ENCODE measurements around the gene DR1.

The DR1 gene

DNA sequence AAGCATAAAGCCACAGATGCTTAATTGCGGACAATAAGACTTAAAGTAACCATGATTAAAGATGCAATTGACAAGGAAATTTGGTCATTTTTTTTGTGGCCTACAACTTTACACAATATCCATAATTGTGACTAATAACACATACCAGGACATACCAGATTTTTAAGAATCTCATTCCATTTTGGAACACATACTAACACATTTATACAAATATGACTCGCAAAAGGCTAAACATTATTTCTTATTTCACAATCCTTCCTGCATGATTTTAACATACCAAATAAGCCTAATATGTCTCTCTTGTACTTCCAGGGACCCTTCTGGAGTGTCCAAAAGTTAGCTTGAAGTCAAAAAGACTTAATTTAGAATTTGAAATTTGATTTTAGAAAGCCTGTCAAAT is 48.8 kb downstream of the DR1 start:
- H3K4me1 ChIP-seq (ENCODE audit: insufficient read depth, low read length, severe bottlenecking), result no peaks in the 10 kb centered on the region
- no peak overlapping the region for H2AFZ ChIP-seq (ENCODE audit: low read length)
- H4K20me1 ChIP-seq (ENCODE audit: insufficient read depth, low read length), result no peaks in the 10 kb centered on the region
- no peak overlapping the region for H3K4me2 ChIP-seq (ENCODE audit: low read length)
- no peaks in the 10 kb centered on the region for H3F3A ChIP-seq (ENCODE audit: insufficient read depth, low read length)
- no peaks in the 10 kb centered on the region for H3K27me3 ChIP-seq (ENCODE audit: insufficient read depth, low read length)
- H3K36me3 ChIP-seq (ENCODE audit: insufficient read depth, low read length), result no peaks in the 10 kb centered on the region
- no peaks in the 10 kb centered on the region for H3K79me2 ChIP-seq (ENCODE audit: insufficient read depth, low read length)
- no peak overlapping the region for H3K9ac ChIP-seq (ENCODE audit: low read length)
- no peaks in the 10 kb centered on the region for H3K9me3 ChIP-seq (ENCODE audit: low read length)
- no peak overlapping the region for H3K27ac ChIP-seq (ENCODE audit: low read depth, low read length, poor library complexity, severe bottlenecking)
- TF ChIP-seq, protein P1, sequence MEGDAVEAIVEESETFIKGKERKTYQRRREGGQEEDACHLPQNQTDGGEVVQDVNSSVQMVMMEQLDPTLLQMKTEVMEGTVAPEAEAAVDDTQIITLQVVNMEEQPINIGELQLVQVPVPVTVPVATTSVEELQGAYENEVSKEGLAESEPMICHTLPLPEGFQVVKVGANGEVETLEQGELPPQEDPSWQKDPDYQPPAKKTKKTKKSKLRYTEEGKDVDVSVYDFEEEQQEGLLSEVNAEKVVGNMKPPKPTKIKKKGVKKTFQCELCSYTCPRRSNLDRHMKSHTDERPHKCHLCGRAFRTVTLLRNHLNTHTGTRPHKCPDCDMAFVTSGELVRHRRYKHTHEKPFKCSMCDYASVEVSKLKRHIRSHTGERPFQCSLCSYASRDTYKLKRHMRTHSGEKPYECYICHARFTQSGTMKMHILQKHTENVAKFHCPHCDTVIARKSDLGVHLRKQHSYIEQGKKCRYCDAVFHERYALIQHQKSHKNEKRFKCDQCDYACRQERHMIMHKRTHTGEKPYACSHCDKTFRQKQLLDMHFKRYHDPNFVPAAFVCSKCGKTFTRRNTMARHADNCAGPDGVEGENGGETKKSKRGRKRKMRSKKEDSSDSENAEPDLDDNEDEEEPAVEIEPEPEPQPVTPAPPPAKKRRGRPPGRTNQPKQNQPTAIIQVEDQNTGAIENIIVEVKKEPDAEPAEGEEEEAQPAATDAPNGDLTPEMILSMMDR (IDR thresholded peaks at IDR 0.05; ENCODE audit: low read length), result no peak
- TF ChIP-seq EZH2 (IDR thresholded peaks at IDR 0.05; ENCODE audit: borderline replicate concordance, low read length), result no peak
- no peak overlapping the region for H3K4me3 ChIP-seq (ENCODE audit: low read depth, low read length, poor library complexity, severe bottlenecking)
- H3K9me2 ChIP-seq (ENCODE audit: low read depth, low read length), result no peaks in the 10 kb centered on the region

DNA sequence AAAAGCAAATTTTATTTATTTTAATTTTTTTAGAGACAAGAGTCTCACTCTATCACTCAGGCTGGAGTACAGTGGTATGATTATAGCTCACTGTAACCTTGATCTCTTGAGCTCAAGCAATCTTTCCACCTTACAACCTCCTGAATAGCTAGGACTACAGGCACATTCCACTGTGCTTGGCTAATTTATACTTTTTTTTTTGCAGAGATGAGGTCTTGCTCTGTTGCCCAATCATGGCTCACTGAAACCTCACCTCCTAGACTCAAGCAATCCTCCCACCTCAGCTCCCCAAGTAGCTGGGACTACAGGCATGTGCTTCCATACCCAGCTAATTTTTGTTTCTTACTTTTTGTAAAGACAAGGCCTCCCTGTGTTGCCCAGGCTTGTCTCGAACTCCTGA is 49.5 kb downstream of the DR1 start:
- no peak overlapping the region for H3K4me3 ChIP-seq (ENCODE audit: low read depth, low read length, poor library complexity, severe bottlenecking)
- H3K4me1 ChIP-seq (ENCODE audit: insufficient read depth, low read length, severe bottlenecking), result no peaks in the 10 kb centered on the region
- no peak overlapping the region for H3K9ac ChIP-seq (ENCODE audit: low read length)
- no peaks in the 10 kb centered on the region for H3K36me3 ChIP-seq (ENCODE audit: insufficient read depth, low read length)
- H3K9me2 ChIP-seq (ENCODE audit: low read depth, low read length), result no peaks in the 10 kb centered on the region
- no peaks in the 10 kb centered on the region for H3F3A ChIP-seq (ENCODE audit: insufficient read depth, low read length)
- no peaks in the 10 kb centered on the region for H4K20me1 ChIP-seq (ENCODE audit: insufficient read depth, low read length)
- no peaks in the 10 kb centered on the region for H3K27me3 ChIP-seq (ENCODE audit: insufficient read depth, low read length)
- H2AFZ ChIP-seq (ENCODE audit: low read length), result no peak overlapping the region
- H3K27ac ChIP-seq (ENCODE audit: low read depth, low read length, poor library complexity, severe bottlenecking), result no peak overlapping the region
- no peak for TF ChIP-seq EZH2 (IDR thresholded peaks at IDR 0.05; ENCODE audit: borderline replicate concordance, low read length)
- TF ChIP-seq, protein P1 (IDR thresholded peaks at IDR 0.05; ENCODE audit: low read length), result no peak
- no peak overlapping the region for H3K4me2 ChIP-seq (ENCODE audit: low read length)
- no peaks in the 10 kb centered on the region for H3K79me2 ChIP-seq (ENCODE audit: insufficient read depth, low read length)
- no peaks in the 10 kb centered on the region for H3K9me3 ChIP-seq (ENCODE audit: low read length)

GRCh38 chr1:93399781-93400180 is 54.1 kb downstream of the DR1 start:
- H3K27ac ChIP-seq (ENCODE audit: low read depth, low read length, poor library complexity, severe bottlenecking), result no peak overlapping the region
- H3K79me2 ChIP-seq (ENCODE audit: insufficient read depth, low read length), result no peaks in the 10 kb centered on the region
- H4K20me1 ChIP-seq (ENCODE audit: insufficient read depth, low read length), result no peaks in the 10 kb centered on the region
- H3K9me2 ChIP-seq (ENCODE audit: low read depth, low read length), result no peaks in the 10 kb centered on the region
- no peak overlapping the region for H3K4me2 ChIP-seq (ENCODE audit: low read length)
- no peak overlapping the region for H2AFZ ChIP-seq (ENCODE audit: low read length)
- TF ChIP-seq, protein P1 (IDR thresholded peaks at IDR 0.05; ENCODE audit: low read length), result no peak
- TF ChIP-seq EZH2 (IDR thresholded peaks at IDR 0.05; ENCODE audit: borderline replicate concordance, low read length), result no peak
- no peak overlapping the region for H3K9ac ChIP-seq (ENCODE audit: low read length)
- H3K4me3 ChIP-seq (ENCODE audit: low read depth, low read length, poor library complexity, severe bottlenecking), result no peak overlapping the region
- no peaks in the 10 kb centered on the region for H3K9me3 ChIP-seq (ENCODE audit: low read length)
- no peaks in the 10 kb centered on the region for H3K36me3 ChIP-seq (ENCODE audit: insufficient read depth, low read length)
- H3F3A ChIP-seq (ENCODE audit: insufficient read depth, low read length), result no peaks in the 10 kb centered on the region
- H3K4me1 ChIP-seq (ENCODE audit: insufficient read depth, low read length, severe bottlenecking), result no peaks in the 10 kb centered on the region
- no peaks in the 10 kb centered on the region for H3K27me3 ChIP-seq (ENCODE audit: insufficient read depth, low read length)
